IPS DF 6.9 (cell line): Measurements from ENCODE around the gene CNOT1.
A peak's percentile ranks its signal among the peaks of the same experiment; 100 is the strongest.
"Not testable (repeated sequence)": the region's sequence is repeated elsewhere in the genome, so short reads cannot be mapped to it uniquely, and the experiment has no call there.

Experiments
- DNase-seq: peaks from one replicate; pipeline ENCODE4 v3.0.0-alpha.2; 2013; ENCODE audit warnings: low read depth, low spot score
- H3K27ac ChIP-seq: one replicate; pipeline ENCODE4 v1.5.1; 2013; ENCODE audit warnings: low read length, control low read depth
- H3K27me3 ChIP-seq: 2 replicates; pipeline ENCODE4 v1.6.1; 2013; ENCODE audit warnings: mild to moderate bottlenecking, low read length; ENCODE audit not compliant: control insufficient read depth, insufficient read depth
- H3K36me3 ChIP-seq: 2 replicates; pipeline ENCODE4 v1.6.1; 2013; ENCODE audit warnings: low read length; ENCODE audit not compliant: control insufficient read depth, insufficient read depth
- H3K4me1 ChIP-seq: 2 replicates; pipeline ENCODE4 v1.6.1; 2013; ENCODE audit warnings: low read length; ENCODE audit not compliant: control insufficient read depth, insufficient read depth
- H3K4me3 ChIP-seq: 2 replicates; pipeline ENCODE4 v1.5.1; 2013; ENCODE audit warnings: mild to moderate bottlenecking, low read length
- H3K9me3 ChIP-seq: 2 replicates; pipeline ENCODE4 v1.6.1; 2013; ENCODE audit warnings: low read length, inconsistent platforms; ENCODE audit not compliant: control insufficient read depth, insufficient read depth
- WGBS: extraction: QIAGEN DNeasy Blood & Tissue Kit; methylation state at CpG from one replicate; pipeline ENCODE4 v1.1.7; 2013; ENCODE audit warnings: mixed read lengths, missing lambda C conversion rate; ENCODE audit not compliant: insufficient read length, insufficient coverage; 5-methylcytosine and 5-hydroxymethylcytosine counted together

The CNOT1 gene

GRCh38 chr16:58629733-58630640 lies at the start of gene CNOT1:
TSS of gene CNOT1 (minus strand) at chr16:58629826. CDS start at chr16:58599337, 30,489 bp downstream.
- Histone ChIP-seq H3K27ac (no peak within 1 kb of the TSS), H3K36me3 (no peaks in the 10 kb centered on the region)
- no CpG with 5 or more reads among the region's 61 CpGs for WGBS

GRCh38 chr16:58678716-58679115 lies 49.1 kb upstream of the CNOT1 start:
- Histone ChIP-seq H3K27ac (no peak overlapping the region), H3K9me3 (no peaks in the 10 kb centered on the region), H3K36me3 (peaks cover 12% of the 10 kb centered on the region), H3K4me1 (no peaks in the 10 kb centered on the region), H3K27me3 (no peaks in the 10 kb centered on the region), H3K4me3 (no peak overlapping the region)
- no CpG with 5 or more reads among the region's 3 CpGs for WGBS
- DNase-seq = no peak

More at GRCh38 chr16:58629733-58630640, at the start of gene CNOT1:
- peak; percentile 98 for DNase-seq
- no peaks in the 10 kb centered on the region for H3K9me3 ChIP-seq
- no peaks in the 10 kb centered on the region for H3K27me3 ChIP-seq
- H3K4me1 ChIP-seq = no peaks in the 10 kb centered on the region
- peak within 1 kb of the TSS; percentile 81 for H3K4me3 ChIP-seq

- WGBS = no CpG with 5 or more reads among the region's 4 CpGs
- no peak overlapping the region for H3K27ac ChIP-seq
These were observed 48.6 kb upstream of the CNOT1 start for GRCh38 chr16:58678269-58678668.

GRCh38 chr16:58670946-58671583 lies 41.4 kb upstream of the CNOT1 start:
- no peak overlapping the region for H3K27ac ChIP-seq
- no peaks in the 10 kb centered on the region for H3K27me3 ChIP-seq
- H3K4me3 ChIP-seq = no peak overlapping the region
- H3K4me1 ChIP-seq = no peaks in the 10 kb centered on the region
- DNase-seq = no peak
- peaks cover 6% of the 10 kb centered on the region for H3K36me3 ChIP-seq
- no CpG with 5 or more reads among the region's 18 CpGs for WGBS
- no peaks in the 10 kb centered on the region for H3K9me3 ChIP-seq

More at GRCh38 chr16:58678269-58678668, 48.6 kb upstream of the CNOT1 start:
- no peaks in the 10 kb centered on the region for H3K4me1 ChIP-seq
- DNase-seq = no peak
- H3K9me3 ChIP-seq = no peaks in the 10 kb centered on the region
- H3K36me3 ChIP-seq = peaks cover 12% of the 10 kb centered on the region
- no peak overlapping the region for H3K4me3 ChIP-seq
- no peaks in the 10 kb centered on the region for H3K27me3 ChIP-seq

GRCh38 chr16:58670177-58670576 lies 40.6 kb upstream of the CNOT1 start:
- H3K4me1 ChIP-seq = no peaks in the 10 kb centered on the region
- peaks cover 6% of the 10 kb centered on the region for H3K36me3 ChIP-seq
- no peak overlapping the region for H3K27ac ChIP-seq
- no peaks in the 10 kb centered on the region for H3K9me3 ChIP-seq
- H3K27me3 ChIP-seq = no peaks in the 10 kb centered on the region
- no peak overlapping the region for H3K4me3 ChIP-seq
- DNase-seq = no peak

- no peak overlapping the region for H3K4me3 ChIP-seq
- no peaks in the 10 kb centered on the region for H3K4me1 ChIP-seq
- H3K9me3 ChIP-seq = no peaks in the 10 kb centered on the region
- no peaks in the 10 kb centered on the region for H3K27me3 ChIP-seq
- no peak overlapping the region for H3K27ac ChIP-seq
- WGBS = no CpG with 5 or more reads among the region's 8 CpGs
- H3K36me3 ChIP-seq = peaks cover 3% of the 10 kb centered on the region; the same call in 1 of the 2 replicates
- no peak for DNase-seq
These were observed 35.6 kb upstream of the CNOT1 start for GRCh38 chr16:58665200-58665599.

GRCh38 chr16:58661199-58661830 lies 31.7 kb upstream of the CNOT1 start:
- Histone ChIP-seq H3K27me3 (no peaks in the 10 kb centered on the region), H3K4me3 (no peak overlapping the region), H3K36me3 (no peaks in the 10 kb centered on the region), H3K4me1 (no peaks in the 10 kb centered on the region), H3K9me3 (no peaks in the 10 kb centered on the region), H3K27ac (no peak overlapping the region)
- DNase-seq = peak; percentile 57
- WGBS = no CpG with 5 or more reads among the region's 12 CpGs

- no CpG with 5 or more reads among the region's 11 CpGs for WGBS
- H3K9me3 ChIP-seq, H3K27me3 ChIP-seq, H3K4me1 ChIP-seq, H3K36me3 ChIP-seq, H3K4me3 ChIP-seq, H3K27ac ChIP-seq, DNase-seq: not testable (repeated sequence)
These were observed 30.3 kb upstream of the CNOT1 start for GRCh38 chr16:58659911-58660310.

- WGBS = no CpG with 5 or more reads among the region's 3 CpGs
- no peaks in the 10 kb centered on the region for H3K9me3 ChIP-seq
- H3K27ac ChIP-seq = no peak overlapping the region
These were observed 29.2 kb upstream of the CNOT1 start for GRCh38 chr16:58658796-58659211.

GRCh38 chr16:58656899-58657298 lies 27.3 kb upstream of the CNOT1 start:
- Histone ChIP-seq H3K36me3 (no peaks in the 10 kb centered on the region), H3K9me3 (no peaks in the 10 kb centered on the region), H3K27me3 (no peaks in the 10 kb centered on the region), H3K27ac (no peak overlapping the region), H3K4me1 (no peaks in the 10 kb centered on the region; the same call in 1 of the 2 replicates), H3K4me3 (no peak overlapping the region)
- WGBS = no CpG with 5 or more reads among the region's 4 CpGs
- DNase-seq = no peak

More at GRCh38 chr16:58658796-58659211, 29.2 kb upstream of the CNOT1 start:
- H3K4me3 ChIP-seq = no peak overlapping the region
- no peaks in the 10 kb centered on the region for H3K36me3 ChIP-seq
- H3K27me3 ChIP-seq = no peaks in the 10 kb centered on the region
- DNase-seq = no peak
- H3K4me1 ChIP-seq = no peaks in the 10 kb centered on the region
